ENCODE results near the gene PIMREG. TPM values are rescaled to one million over a fixed set of nuclear protein-coding genes. Genes with fewer than 3 reads are reported as not detected.

Gene PIMREG
- polyA plus RNA-seq, 1 experiment, result 54.5 TPM

DNA sequence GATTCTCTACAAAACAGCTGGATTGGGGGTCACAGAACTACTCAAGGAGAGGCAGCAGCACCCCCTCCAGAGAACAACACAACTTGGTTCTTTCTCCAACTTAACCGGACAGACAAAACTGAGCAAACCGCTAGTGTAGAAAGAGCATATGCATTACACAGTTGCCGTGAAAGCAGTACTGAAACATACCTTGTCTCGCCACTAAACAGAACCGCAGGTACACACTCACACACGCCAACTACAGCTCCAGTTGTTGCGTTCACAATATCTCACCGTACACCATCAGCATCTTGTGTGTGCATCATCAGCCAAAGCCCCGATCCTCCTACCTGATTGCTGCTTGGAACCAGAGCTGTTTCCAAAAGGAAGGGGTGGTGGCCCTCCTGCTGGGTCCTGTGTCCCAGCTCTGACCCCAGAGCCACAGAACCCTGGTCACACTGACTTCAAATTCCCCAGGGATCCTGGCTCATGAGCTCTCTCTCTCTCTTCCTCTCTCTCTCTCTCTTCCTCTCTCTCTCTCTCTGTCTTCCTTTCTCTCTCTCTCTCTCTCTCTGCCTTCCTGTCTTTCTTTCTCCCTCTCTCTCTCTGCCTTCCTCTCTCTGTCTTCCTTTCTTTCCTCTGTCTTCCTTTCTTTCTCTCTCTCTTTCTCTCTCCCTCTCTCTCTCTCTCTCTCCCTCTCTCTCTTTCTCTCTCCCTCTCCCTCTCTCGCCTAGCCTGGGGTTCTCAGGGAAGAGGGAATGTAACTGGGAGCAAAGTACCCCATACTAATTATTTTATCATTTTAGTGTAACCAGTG lies 8.4 kb downstream of the PIMREG start:
- no peak overlapping the region for H3K4me3 ChIP-seq (ENCODE audit: low read depth, low read length)
- POLR2A ChIA-PET, result interaction anchor here (0.7 kb wide), 1 partner anchor 1168 kb away, joined by 4 read pairs; no protein-coding TSS in a partner anchor
- H3K27me3 ChIP-seq (ENCODE audit: control insufficient read depth, insufficient read depth, low read length), result no peaks in the 10 kb centered on the region
- no peaks in the 10 kb centered on the region; the same call in 1 of the 2 replicates for H3K36me3 ChIP-seq (ENCODE audit: control insufficient read depth, insufficient read depth, low read length)
- DNase-seq (ENCODE audit: low read depth), result no peak
- CTCF ChIA-PET, result interaction anchor here (0.8 to 3.0 kb wide), 3 partner anchors 17 to 20 kb away, joined by 4 to 12 read pairs (median 4); partner anchors contain the start of gene AIPL1
- TF ChIP-seq, protein P1, sequence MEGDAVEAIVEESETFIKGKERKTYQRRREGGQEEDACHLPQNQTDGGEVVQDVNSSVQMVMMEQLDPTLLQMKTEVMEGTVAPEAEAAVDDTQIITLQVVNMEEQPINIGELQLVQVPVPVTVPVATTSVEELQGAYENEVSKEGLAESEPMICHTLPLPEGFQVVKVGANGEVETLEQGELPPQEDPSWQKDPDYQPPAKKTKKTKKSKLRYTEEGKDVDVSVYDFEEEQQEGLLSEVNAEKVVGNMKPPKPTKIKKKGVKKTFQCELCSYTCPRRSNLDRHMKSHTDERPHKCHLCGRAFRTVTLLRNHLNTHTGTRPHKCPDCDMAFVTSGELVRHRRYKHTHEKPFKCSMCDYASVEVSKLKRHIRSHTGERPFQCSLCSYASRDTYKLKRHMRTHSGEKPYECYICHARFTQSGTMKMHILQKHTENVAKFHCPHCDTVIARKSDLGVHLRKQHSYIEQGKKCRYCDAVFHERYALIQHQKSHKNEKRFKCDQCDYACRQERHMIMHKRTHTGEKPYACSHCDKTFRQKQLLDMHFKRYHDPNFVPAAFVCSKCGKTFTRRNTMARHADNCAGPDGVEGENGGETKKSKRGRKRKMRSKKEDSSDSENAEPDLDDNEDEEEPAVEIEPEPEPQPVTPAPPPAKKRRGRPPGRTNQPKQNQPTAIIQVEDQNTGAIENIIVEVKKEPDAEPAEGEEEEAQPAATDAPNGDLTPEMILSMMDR (IDR thresholded peaks at IDR 0.05; ENCODE audit: insufficient read depth, low read depth, low read length), result no peak

DNA sequence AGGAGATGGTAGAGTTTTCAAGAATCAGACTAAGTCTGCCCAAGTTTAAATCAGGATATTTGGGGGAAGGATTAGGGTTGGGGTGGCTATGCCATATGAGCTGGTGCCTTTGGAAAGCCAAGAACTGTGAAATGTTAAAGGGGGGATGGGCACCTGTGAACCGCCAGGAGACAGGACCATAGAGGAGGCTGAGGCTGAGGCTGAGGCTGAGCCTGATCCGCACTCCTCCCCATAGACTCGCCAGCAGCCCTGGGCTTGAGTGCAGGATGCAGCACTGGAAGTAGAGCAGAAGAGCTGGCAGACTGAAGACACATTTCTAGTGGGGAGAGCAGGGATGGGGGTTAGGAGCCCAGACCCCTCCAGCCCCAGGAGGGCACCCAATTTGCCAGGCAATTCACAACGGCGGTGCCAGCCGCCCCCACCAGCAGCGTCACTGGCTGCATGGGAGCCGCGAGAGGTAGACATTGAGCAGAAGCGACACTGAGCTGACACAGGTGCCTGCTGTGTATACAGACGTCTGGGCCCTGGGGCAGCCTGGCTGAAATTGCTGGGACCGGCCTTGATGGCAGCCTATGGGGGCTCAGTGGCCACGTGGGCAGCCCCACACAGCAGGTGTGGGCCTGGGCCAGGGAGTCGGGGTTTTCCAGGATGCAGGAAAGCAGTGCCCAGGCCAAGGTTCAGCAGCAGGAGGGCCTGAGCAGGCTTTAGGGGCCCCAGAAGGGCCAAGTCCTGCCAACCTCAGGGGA lies 9.2 kb downstream of the PIMREG start:
- DNase-seq (ENCODE audit: low read depth), result no peak
- CTCF ChIA-PET, result interaction anchor here (0.8 to 3.0 kb wide), 4 partner anchors 18 to 20 kb away, joined by 4 to 12 read pairs (median 4); partner anchors contain the start of gene AIPL1
- TF ChIP-seq, protein P1 (IDR thresholded peaks at IDR 0.05; ENCODE audit: insufficient read depth, low read depth, low read length), result no peak
- POLR2A ChIA-PET, result no interaction called here
- Histone ChIP-seq H3K4me3 (ENCODE audit: low read depth, low read length) (no peak overlapping the region), H3K36me3 (ENCODE audit: control insufficient read depth, insufficient read depth, low read length) (no peaks in the 10 kb centered on the region; the same call in 1 of the 2 replicates), H3K27me3 (ENCODE audit: control insufficient read depth, insufficient read depth, low read length) (no peaks in the 10 kb centered on the region)

DNA sequence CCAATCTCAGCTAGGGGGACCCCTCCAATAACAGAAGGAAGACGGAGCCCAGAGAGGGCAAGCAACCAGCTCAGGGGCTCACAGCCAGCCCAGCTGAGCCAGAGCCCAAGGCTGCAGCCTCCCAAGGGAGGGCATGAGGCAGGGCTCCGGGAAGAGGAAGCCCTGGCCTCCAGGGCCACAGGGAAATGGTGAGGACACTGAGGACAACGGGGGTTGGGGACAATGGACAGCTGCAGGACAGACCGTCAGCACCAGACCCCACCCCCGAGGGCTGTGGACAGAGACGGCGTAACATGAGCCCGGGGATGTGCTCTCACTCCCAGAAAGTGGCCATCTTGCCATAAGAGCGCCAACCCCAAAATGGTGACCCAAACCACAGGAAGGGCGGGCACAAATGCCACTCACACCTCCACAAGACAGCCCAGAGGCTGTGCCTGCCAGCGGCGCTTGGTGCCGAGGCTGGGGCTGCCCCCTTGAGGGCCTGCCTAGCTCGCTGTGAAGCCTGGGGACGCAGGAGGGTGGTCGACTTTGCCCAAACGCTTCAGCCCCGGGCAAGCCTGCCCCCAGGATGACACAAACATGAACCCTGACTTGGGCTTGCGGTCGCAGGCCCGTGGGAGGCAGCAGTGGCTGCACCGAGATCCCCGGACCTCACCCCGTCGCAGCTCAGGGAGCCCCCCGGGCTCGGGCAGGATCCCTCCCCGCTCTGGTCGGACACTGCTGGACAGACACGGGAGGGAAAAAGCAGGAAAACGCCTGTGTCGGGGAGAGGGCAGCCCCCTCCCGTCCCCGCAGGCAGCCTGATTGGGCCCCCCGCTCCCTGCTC lies 10.5 kb downstream of the PIMREG start:
- Histone ChIP-seq H3K36me3 (ENCODE audit: control insufficient read depth, insufficient read depth, low read length) (no peaks in the 10 kb centered on the region), H3K27me3 (ENCODE audit: control insufficient read depth, insufficient read depth, low read length) (no peaks in the 10 kb centered on the region), H3K4me3 (ENCODE audit: low read depth, low read length) (no peak overlapping the region)
- CTCF ChIA-PET, result interaction anchor here (1.0 to 3.0 kb wide), 3 partner anchors 10 to 19 kb away, joined by 3 to 12 read pairs (median 5); partner anchors contain the start of gene AIPL1
- TF ChIP-seq, protein P1 (IDR thresholded peaks at IDR 0.05; ENCODE audit: insufficient read depth, low read depth, low read length), result no peak
- DNase-seq (ENCODE audit: low read depth), result no peak
- POLR2A ChIA-PET, result no interaction called here

DNA sequence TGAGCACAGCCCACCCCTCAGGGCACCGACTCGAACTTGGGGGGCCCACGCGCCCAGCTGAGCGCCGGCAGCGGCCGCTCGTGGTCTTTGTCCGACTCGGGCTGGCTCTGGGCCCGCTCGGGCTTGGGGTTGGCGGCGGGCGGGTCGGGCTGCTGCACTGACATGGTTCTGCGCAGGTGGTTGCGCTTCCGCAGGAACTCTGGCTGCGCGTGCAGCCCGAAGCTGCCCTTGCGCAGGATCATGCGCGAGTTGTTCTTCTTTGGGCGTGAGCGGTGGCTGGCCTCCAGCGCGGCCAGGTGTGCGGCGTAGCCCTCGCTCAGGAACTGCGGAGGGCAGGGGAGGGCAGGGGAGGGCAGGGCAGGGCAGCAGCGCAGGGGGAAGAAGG lies 11.1 kb downstream of the PIMREG start:
- TF ChIP-seq, protein P1 (IDR thresholded peaks at IDR 0.05; ENCODE audit: insufficient read depth, low read depth, low read length), result no peak
- no peaks in the 10 kb centered on the region for H3K27me3 ChIP-seq (ENCODE audit: control insufficient read depth, insufficient read depth, low read length)
- peak overlapping the region; percentile 1; the same call in 1 of the 2 replicates for H3K4me3 ChIP-seq (ENCODE audit: low read depth, low read length)
- ChIA-PET CTCF (interaction anchor here (0.7 kb wide), 1 partner anchor 18 kb away, joined by 3 read pairs; no protein-coding TSS in a partner anchor), POLR2A (no interaction called here)
- no peaks in the 10 kb centered on the region for H3K36me3 ChIP-seq (ENCODE audit: control insufficient read depth, insufficient read depth, low read length)
- DNase-seq (ENCODE audit: low read depth), result no peak
